ENCODE measurements around the gene MRPS34. TPM values are rescaled to one million over a fixed set of nuclear protein-coding genes. Genes with fewer than 3 reads are reported as not detected.

Gene MRPS34
- total RNA-seq, 1 donor: 52.7 TPM

DNA sequence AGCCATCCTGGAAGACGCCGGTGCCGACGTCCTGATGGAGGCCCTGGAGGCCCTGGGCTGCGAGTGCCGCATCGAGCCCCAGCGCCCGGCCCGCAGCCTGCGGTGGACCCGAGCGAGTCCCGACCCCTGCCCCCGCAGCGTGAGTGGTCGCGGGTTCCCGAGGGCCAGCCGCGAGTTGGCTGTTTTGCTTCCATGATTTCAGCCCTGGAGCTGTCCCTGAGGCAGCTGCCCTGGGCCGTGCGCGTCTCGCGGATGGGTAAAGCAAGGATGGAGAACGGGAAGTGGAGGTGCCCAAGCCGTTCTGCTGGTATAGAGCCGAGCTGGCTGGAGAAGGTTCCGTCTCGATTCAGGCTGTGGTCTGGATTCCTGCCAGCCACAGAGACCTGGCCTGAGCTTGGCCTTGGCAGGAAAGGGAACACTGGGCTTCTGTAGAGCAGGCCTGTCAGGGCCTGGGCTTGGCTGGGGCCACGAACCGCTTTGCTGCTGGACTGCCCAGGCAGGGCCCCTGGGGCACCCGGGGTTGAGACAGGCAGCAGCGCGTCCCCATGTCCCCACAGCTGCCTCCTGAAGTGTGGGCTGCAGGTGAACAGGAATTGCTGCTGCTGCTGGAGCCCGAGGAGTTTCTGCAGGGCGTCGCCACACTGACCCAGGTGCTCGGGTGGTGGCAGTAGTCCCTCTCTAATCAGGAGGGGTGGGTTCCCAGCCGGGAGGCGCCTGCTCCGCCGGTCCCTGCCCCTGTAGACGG, 941 bp upstream of the MRPS34 start:
- H3K4me3 ChIP-seq (ENCODE audit: low read depth, low read length): peak overlapping the region; percentile 81
- peak; percentile 52 for DNase-seq (ENCODE audit: low read depth)

DNA sequence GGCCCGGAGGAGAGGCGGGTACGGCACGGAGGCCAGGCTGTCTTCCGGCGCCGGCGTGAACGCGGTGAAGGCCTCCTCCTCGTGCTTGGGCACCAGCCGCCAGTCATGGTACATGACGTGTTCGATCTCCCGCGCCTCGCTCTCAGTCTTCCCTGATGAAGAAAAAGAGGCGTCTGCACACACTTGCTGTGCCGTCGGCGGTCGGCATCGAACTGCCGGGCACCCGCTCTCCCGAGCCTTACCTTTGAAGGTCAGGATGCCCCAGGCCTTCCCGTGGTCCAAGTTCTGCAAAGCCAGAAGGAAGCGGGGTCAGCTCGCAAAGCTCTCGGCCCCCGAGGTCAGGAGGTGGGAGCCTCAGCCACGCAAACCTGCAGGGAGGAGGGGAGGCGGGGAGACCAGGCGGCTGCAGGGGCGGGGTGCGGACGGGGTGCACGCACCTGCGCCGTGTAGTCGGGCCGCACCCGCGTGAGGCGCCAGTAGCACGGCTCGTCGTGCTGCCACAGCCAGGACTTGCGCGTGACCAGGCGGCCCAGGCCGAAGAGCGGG, 499 bp downstream of the MRPS34 start, which contains the start of gene EME2:
Gene EME2 (plus strand): TSS at position 449 of the 546 bp plus-strand sequence. CDS start 418 bp downstream, outside the sequence.
- TF ChIP-seq, protein P1, sequence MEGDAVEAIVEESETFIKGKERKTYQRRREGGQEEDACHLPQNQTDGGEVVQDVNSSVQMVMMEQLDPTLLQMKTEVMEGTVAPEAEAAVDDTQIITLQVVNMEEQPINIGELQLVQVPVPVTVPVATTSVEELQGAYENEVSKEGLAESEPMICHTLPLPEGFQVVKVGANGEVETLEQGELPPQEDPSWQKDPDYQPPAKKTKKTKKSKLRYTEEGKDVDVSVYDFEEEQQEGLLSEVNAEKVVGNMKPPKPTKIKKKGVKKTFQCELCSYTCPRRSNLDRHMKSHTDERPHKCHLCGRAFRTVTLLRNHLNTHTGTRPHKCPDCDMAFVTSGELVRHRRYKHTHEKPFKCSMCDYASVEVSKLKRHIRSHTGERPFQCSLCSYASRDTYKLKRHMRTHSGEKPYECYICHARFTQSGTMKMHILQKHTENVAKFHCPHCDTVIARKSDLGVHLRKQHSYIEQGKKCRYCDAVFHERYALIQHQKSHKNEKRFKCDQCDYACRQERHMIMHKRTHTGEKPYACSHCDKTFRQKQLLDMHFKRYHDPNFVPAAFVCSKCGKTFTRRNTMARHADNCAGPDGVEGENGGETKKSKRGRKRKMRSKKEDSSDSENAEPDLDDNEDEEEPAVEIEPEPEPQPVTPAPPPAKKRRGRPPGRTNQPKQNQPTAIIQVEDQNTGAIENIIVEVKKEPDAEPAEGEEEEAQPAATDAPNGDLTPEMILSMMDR (IDR thresholded peaks at IDR 0.05; ENCODE audit: insufficient read depth, low read depth, low read length): no peak
- DNase-seq (ENCODE audit: low read depth): peak; percentile 14
- peak within 1 kb of the TSS; percentile 81 for H3K4me3 ChIP-seq (ENCODE audit: low read depth, low read length)

More for the DNA sequence above, 941 bp upstream of the MRPS34 start:
- TF ChIP-seq, protein P1 (IDR thresholded peaks at IDR 0.05; ENCODE audit: insufficient read depth, low read depth, low read length): no peak

DNA sequence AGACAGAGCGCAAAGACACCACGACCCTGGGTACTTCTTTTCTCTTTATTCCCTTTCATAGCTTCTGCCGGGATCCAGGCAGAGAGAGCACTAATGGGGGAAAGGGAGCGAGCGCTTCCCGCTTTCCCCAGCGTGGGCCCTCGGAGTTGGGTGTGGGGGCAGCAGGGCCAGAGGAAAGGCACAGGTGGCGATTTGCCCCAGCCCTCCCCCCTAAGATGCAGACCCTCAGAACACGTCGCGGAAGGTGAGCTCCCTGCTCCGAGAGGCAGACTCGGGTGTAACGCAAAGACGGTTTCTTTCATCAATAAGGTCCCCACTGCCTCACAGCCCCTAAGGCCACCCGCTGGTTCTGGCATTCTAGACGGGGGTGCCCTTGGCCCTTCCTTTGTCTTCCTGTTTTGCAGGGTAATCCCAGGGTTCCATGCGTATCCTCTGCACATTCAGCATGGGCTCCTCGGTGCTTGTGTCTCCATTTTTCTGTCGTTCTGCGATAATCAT, 1.0 kb downstream of the MRPS34 start:
- TF ChIP-seq, protein P1 (IDR thresholded peaks at IDR 0.05; ENCODE audit: insufficient read depth, low read depth, low read length): no peak
- no peak for DNase-seq (ENCODE audit: low read depth)
- peak overlapping the region; percentile 81 for H3K4me3 ChIP-seq (ENCODE audit: low read depth, low read length)

DNA sequence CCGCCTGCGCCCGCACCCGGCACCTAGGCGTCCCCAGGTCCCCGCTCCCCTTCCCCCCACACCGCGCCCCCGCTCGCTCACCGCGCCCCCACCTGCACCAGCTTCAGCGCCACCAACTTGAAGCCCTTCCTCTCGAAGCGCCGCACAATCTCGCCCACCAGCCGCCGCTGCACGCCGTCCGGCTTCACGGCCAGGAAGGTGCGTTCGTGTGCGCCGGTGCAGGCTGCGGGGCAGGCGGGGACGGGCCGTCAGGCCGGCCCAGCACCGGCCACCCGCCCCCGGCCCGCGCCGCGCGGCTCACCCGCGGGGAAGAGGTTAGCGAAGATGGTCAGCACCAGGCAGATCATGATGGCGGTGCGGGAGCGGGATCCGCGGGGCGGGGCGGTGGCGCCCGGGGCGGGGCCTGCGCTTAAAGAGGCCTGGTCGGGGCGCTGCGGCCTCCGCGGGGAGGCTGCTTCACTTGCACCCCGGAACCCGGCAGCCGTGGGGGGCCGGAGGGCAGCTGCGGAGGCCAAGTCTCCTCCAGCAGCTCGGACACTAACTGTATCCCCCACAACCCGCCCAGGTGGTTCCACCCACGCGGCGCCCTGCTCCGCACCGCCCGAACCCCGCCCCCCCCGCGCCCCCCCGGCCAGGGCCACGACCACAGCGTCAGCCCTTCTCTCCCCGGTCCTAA, 1.6 kb downstream of the MRPS34 start, which contains the start of gene NME3:
Gene NME3 (minus strand): TSS at position 356 of the 676 bp plus-strand sequence. CDS start 9 bp downstream, at position 347.
- TF ChIP-seq, protein P1 (IDR thresholded peaks at IDR 0.05; ENCODE audit: insufficient read depth, low read depth, low read length): no peak
- H3K4me3 ChIP-seq (ENCODE audit: low read depth, low read length): peak within 1 kb of the TSS; percentile 81
- DNase-seq (ENCODE audit: low read depth): peak; percentile 74

GRCh38 chr16:1770328-1771187, 2.4 kb downstream of the MRPS34 start:
- peak; percentile 55 for DNase-seq (ENCODE audit: low read depth)
- peak overlapping the region; percentile 81 for H3K4me3 ChIP-seq (ENCODE audit: low read depth, low read length)
- TF ChIP-seq, protein P1 (IDR thresholded peaks at IDR 0.05; ENCODE audit: insufficient read depth, low read depth, low read length): no peak

Measured in fibroblast of villous mesenchyme (primary cell).